Activated gamma-delta T cell treated with anti-CD3 and anti-CD28 coated beads, Interleukin-2, amount 50 U/mL, for 16 hours (primary cell): ENCODE data around the gene ZNF692.
A peak's percentile ranks its signal among the peaks of the same experiment; 100 is the strongest.
"Not testable (repeated sequence)": the region's sequence is repeated elsewhere in the genome, so short reads cannot be mapped to it uniquely, and the experiment has no call there.

Experiments
- DNase-seq: peaks from one replicate; pipeline ENCODE4 v3.0.0-alpha.2; 2020; ENCODE audit warnings: low read depth

Gene ZNF692

GRCh38 chr1:248858891-248859889 is at the start of gene ZNF692:
TSS of gene ZNF692 (minus strand) at chr1:248859085. CDS start at chr1:248858309, 776 bp downstream.
- DNase-seq = peak; percentile 94

DNA sequence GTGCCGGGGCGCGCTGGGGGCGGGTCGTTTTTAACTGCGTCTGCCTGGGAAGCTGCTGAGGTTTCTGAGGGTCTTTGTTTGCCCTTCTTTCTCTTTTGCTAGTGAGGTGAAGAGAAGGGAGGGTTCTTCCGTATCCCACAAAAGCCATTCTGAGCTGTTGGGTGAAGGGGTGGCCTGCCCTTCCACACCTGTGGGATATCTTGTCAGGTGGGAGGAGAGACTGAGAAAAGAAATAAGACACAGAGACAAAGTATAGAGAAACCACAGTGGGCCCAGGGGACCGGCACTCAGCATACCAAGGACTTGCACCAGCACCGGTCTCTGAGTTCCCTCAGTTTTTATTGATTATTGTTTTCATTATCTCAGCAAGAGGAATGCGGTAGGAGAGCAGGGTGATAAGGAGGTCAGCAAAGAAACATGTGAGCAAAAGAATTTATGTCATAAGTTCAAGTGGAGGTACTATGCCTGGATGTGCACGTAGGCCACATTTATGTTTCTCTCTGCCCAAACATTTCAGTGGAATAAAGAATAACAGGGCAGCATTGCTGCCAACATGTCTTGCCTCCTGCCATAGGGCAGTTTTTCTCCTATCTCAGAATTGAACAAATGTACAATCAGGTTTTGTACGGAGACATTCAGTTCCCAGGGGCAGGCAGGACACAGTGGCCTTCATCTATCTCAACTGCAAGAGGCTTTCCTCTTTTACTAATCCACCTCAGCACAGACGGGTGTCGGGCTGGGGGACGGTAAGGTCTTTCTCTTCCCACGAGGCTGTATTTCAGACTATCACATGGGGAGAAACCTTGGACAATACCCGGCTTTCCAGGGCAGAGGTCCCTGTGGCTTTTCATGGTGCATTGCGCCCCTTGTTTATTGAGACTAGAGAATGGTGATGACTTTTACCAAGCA is 48.1 kb upstream of the ZNF692 start:
- DNase-seq = no peak

DNA sequence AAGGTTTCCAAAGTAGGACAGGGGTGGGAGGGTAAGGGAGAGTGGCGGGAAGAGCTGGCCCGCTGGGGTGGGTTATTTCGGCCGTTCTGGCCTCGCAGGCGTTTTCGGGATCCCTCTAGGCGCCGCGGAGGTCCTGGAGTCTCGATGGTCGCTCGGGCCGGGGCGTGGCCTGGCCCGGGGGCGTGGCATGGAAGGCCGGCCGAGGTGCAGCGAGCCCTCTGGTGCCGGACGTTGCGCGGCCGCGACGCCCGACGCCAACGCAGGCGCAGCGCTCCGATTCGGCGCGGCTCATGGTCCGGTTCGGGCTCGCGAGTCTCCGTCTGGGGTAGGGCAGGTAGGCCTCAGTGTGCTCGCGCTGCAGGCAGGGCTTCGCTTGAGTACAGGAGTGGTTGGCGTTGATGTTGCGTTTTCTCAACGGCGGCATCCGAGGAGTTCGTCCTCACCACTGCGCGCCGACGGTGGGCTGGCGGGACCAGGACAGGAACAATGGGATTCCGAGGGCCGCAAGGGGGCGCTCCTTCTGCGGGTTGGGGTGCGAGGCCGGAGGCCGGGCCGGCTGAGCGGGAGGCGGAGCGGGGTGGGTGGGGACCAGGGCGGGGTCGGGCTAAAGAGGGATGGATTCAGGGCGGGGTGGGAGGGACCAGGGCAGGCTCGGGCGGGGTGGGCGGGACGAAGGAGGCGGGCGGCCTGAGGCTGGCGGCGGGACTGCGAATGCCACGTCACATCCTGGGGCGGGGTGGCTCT is 47.3 kb upstream of the ZNF692 start, which contains the start of gene PGBD2:
TSS of gene PGBD2 (plus strand) at position 227 of the 744 bp plus-strand sequence. CDS start 7,628 bp downstream, outside the sequence.
- DNase-seq = peak; percentile 94

DNA sequence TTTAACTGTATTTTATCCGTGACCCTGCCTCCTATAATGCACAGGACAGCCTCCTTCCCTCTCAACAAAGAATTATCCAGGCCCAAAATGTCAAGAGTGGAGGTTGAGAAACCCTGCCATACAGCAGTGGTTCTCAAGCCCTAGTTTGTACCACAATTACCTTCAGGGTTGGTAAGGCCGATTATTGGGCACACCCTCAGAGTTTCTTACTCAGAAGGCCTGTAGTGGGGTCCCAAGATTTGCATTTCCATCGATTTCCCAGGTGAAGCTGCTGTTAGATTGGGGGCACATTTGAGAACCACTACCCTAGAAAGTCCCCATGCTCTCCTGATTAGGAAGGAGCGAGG is 46.8 kb upstream of the ZNF692 start:
- no peak for DNase-seq

GRCh38 chr1:248904437-248905216 is 45.7 kb upstream of the ZNF692 start:
- DNase-seq = no peak

DNA sequence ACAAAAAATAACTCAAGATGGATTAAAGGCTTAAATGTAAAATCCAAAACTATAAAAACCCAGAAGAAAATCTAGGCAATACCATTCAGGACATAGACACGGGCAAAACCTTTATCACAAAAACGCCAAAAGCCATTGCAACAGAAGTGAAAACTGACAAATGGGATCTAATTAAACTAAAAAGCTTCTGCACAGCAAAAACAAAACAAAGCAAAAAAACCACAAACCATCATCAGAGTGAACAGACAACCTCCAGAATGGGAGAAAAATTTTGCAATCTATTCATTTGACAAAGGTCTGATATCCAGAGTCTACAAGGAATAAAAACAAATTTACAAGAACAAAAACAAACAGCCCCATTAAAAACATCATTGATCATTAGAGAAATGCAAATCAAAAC is 42.7 kb upstream of the ZNF692 start:
- DNase-seq = no peak

DNA sequence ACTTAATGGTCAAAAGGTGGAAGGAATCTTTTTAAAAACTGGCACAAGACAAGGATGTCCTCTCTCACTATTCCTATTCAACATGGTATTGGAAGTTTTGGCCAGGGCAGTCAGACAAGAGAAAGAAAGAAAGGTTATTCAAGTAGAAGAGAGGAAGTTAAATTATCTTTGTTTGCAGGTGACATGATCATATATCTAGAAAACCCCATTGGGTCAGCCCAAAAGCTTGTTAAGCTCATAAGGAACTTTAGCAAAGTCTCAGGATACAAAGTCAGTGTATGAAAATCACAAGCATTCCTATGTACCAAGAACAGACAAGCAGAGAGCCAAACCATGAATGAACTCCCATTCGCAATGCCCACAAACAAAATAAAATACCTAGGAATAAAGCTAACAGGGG is 41.8 kb upstream of the ZNF692 start:
- no peak for DNase-seq

- DNase-seq = no peak
Measured at GRCh38 chr1:248897412-248898337, 38.8 kb upstream of the ZNF692 start.

DNA sequence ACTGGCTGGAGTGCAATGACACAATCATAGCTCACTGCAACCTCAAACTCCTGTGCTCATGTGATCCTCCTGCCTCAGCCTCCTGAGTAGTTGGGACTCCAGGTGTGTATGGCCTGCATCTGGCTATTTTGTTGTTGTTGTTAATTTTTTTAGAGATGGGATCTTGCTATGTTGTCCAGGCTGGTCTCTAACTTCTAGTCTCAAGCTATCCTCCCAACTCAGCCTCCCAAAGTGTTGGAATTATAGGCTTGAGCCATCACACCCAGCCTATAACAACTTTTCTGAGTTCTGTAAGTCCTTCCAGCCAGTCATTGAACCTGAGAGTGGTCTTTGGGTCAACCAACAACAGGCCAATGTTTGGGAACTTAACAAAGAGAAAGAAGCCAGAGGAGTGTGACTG is 36.0 kb upstream of the ZNF692 start:
- DNase-seq = no peak

- no peak for DNase-seq
Measured at GRCh38 chr1:248892590-248892989, 33.7 kb upstream of the ZNF692 start.

GRCh38 chr1:248891758-248892157 is 32.9 kb upstream of the ZNF692 start:
- no peak for DNase-seq

- DNase-seq = no peak
Measured at GRCh38 chr1:248890549-248891498, 31.9 kb upstream of the ZNF692 start.

GRCh38 chr1:248889914-248890243 is 31.0 kb upstream of the ZNF692 start:
- not testable (repeated sequence) for DNase-seq

GRCh38 chr1:248886237-248886895 is 27.5 kb upstream of the ZNF692 start:
- DNase-seq = no peak

GRCh38 chr1:248885646-248886045 is 26.8 kb upstream of the ZNF692 start:
- no peak for DNase-seq

DNA sequence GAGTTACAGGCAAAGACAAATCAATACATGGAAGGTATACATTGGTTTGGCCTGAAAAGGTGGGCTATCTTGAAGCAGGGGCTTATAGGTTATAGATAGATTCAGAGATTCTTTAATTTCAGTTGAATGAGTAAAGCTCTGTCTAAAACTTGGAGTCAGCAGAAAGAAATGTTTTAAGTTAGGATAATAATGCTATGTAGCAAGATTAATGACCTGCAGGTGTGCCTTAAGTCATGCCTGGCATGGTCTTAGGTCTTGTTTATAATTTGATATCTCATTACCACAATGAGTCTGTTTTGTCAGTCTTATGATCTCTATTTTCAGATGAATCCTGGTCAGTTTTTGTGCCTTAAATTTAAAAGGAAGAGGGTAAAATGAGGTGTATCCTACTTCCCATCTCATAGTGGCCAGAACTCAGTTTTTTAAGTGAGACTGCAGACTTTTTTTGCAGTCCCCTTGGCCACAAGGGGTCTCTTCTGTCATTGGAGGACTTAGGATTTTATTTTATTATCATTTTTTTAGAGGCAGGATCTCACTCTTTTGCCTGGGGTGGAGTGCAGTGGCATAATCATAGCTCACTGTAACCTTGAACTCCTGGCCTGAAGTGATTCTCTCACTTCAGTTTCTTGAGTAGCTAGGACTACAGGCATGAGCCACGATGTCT is 25.9 kb upstream of the ZNF692 start:
- no peak for DNase-seq

DNA sequence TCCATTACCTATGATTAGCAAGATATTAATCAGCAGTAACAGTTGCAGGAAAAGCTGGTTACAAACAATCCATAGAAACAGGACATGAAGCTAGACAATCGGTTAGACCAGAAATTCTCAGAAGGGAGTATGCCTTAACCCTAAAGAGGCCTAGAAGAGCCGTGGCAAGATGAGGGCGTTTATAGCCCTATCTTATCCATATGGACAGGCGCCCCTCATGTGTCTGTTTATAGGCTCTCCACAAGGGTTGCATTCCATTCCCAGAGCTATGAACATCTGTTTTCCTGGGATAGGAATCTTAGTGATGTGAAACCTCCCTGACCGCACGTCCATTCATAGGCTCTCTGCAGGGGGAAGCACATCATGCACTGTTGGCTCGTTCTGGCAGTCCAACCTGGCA is 23.5 kb upstream of the ZNF692 start:
- DNase-seq = not testable (repeated sequence)

DNA sequence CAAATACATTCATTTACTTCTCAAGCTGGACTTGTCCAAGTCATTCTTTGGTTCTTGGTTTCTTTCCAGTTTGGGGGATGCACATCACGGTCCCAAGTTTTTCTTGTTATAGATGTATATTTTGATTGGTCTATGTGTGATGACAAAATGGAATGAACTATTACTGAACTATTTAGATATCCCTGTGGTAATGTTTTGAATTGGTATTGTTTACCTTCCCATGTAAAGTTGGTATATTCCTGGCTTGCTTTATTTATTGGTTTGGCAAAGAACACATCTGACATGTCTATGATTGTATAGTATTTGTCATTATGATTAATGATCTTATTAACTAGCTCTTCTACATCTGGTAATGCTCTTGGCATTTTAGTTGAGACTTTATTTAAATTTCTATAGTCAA is 22.4 kb upstream of the ZNF692 start:
- no peak for DNase-seq
